ENCODE data around the gene SGTB. TPM values are rescaled to one million over a fixed set of nuclear protein-coding genes. Genes with fewer than 3 reads are reported as not detected.

The SGTB gene
- total RNA-seq, 4 donors from 2014 or later = 4.1 to 26.2 (median 13.5) TPM

GRCh38 chr5:65674749-65675148 is 47.2 kb downstream of the SGTB start:
- Histone ChIP-seq H3K4me1 (no peaks in the 10 kb centered on the region), H3K4me3 (no peak overlapping the region), H3K27ac (no peak overlapping the region), H3K27me3 (no peaks in the 10 kb centered on the region), H3K36me3 (no peaks in the 10 kb centered on the region), H3K9me3 (no peaks in the 10 kb centered on the region)
- intact Hi-C loops (cut with DNase I; ENCODE audit: low total_unique reads) = no loop called here
- no peak for DNase-seq
- TF ChIP-seq POLR2A (IDR thresholded peaks at IDR 0.05) = no peak

DNA sequence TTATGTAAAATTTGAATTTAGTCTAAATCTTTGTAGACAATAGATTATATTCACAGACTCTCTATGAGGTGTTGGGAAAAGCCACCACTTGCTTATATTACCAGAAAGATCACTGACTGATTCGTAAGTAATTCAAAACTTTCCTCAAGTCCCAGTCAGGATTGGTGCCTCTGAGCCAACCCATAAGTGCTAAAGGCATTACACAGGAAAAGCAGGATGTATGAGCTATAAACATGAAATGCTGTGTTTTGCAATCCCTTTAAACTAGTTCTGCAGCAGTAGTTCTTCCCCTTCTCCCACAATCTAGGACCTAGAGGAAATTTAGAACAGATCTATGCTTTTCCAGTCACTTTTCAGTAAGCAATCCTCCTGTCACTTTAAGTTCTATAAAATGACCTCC is 49.1 kb downstream of the SGTB start:
- no peak for DNase-seq
- TF ChIP-seq POLR2A (IDR thresholded peaks at IDR 0.05) = no peak
- Histone ChIP-seq H3K27me3 (no peaks in the 10 kb centered on the region), H3K4me1 (no peaks in the 10 kb centered on the region), H3K9me3 (no peaks in the 10 kb centered on the region), H3K27ac (no peak overlapping the region), H3K36me3 (no peaks in the 10 kb centered on the region), H3K4me3 (no peak overlapping the region)
- intact Hi-C loops (cut with DNase I; ENCODE audit: low total_unique reads) = no loop called here

DNA sequence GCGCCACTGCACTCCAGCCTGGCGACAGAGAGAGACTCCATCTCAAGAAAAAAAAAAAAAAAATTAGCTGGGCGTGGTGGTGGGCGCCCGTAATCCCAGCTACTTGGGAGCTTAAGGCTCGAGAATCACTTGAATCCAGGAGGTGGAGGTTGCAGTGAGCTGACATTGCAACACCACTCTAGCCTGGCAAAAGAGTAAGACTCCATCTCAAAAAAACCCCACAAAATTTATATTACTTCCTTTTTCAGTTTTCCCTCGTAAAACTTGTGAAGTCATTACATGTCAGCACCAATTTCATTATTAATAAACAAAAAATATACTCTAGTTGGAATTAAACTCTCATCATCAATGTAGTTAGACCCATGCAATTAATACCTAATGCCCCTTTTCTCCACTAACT is 53.2 kb downstream of the SGTB start:
- H3K36me3 ChIP-seq = no peaks in the 10 kb centered on the region
- H3K27me3 ChIP-seq = no peaks in the 10 kb centered on the region
- DNase-seq = no peak
- no peaks in the 10 kb centered on the region for H3K9me3 ChIP-seq
- H3K4me3 ChIP-seq = no peak overlapping the region
- TF ChIP-seq POLR2A (IDR thresholded peaks at IDR 0.05) = no peak
- TF ChIP-seq, protein P1, sequence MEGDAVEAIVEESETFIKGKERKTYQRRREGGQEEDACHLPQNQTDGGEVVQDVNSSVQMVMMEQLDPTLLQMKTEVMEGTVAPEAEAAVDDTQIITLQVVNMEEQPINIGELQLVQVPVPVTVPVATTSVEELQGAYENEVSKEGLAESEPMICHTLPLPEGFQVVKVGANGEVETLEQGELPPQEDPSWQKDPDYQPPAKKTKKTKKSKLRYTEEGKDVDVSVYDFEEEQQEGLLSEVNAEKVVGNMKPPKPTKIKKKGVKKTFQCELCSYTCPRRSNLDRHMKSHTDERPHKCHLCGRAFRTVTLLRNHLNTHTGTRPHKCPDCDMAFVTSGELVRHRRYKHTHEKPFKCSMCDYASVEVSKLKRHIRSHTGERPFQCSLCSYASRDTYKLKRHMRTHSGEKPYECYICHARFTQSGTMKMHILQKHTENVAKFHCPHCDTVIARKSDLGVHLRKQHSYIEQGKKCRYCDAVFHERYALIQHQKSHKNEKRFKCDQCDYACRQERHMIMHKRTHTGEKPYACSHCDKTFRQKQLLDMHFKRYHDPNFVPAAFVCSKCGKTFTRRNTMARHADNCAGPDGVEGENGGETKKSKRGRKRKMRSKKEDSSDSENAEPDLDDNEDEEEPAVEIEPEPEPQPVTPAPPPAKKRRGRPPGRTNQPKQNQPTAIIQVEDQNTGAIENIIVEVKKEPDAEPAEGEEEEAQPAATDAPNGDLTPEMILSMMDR (IDR thresholded peaks at IDR 0.05) = no peak
- H3K27ac ChIP-seq = no peak overlapping the region
- H3K4me1 ChIP-seq = no peaks in the 10 kb centered on the region
- intact Hi-C loops (cut with DNase I; ENCODE audit: low total_unique reads) = no loop called here

DNA sequence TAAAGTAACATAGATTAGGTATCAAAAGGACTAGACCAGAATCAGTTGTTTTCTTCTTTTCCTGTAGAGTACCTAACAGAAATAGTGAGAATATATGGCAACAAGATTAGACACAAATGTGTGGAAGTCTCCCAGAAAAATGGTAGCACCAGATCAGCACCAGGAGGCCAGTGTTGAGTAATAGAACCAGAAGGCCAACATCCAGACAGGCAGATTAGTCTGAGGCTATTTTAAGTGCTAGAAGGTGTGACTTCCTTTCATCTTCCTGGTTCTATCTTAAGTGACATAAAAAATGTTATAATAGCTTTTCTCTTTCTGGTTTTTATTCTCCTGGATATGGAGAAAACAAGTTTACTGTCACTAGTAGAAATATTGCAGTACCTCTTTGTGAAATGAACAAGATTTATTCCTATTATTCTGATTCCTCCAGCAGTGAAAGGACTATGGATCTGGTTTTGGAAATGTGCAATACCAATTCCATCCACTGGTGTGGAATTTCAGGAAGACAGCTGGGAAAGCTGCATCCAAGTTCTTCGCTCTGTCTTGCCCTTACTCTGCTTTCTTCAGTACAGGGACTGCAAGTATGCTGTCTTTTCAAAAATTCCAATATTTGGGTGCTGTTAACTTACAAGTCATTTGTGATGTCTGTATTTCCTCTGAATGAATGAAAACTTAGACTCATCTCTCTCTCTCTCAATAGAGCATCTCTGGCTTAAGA is 57.9 kb downstream of the SGTB start:
- DNase-seq = no peak
- H3K9me3 ChIP-seq = no peaks in the 10 kb centered on the region
- intact Hi-C loops (cut with DNase I; ENCODE audit: low total_unique reads) = no loop called here
- H3K27ac ChIP-seq = no peak overlapping the region
- H3K27me3 ChIP-seq = no peaks in the 10 kb centered on the region
- H3K4me1 ChIP-seq = no peaks in the 10 kb centered on the region
- H3K4me3 ChIP-seq = no peak overlapping the region
- no peaks in the 10 kb centered on the region for H3K36me3 ChIP-seq
- TF ChIP-seq, protein P1 (IDR thresholded peaks at IDR 0.05) = peak in 1 of 4 experiments; percentile 22
- TF ChIP-seq POLR2A (IDR thresholded peaks at IDR 0.05) = no peak

GRCh38 chr5:65654713-65655112 is 67.2 kb downstream of the SGTB start:
- DNase-seq = no peak
- Histone ChIP-seq H3K9me3 (no peaks in the 10 kb centered on the region), H3K27ac (no peak overlapping the region), H3K27me3 (no peaks in the 10 kb centered on the region), H3K4me3 (no peak overlapping the region), H3K4me1 (no peaks in the 10 kb centered on the region), H3K36me3 (no peaks in the 10 kb centered on the region)
- TF ChIP-seq, protein P1 (IDR thresholded peaks at IDR 0.05) = no peak
- TF ChIP-seq POLR2A (IDR thresholded peaks at IDR 0.05) = no peak
- intact Hi-C loops (cut with DNase I; ENCODE audit: low total_unique reads) = no loop called here

- Histone ChIP-seq H3K4me1 (no peaks in the 10 kb centered on the region), H3K27me3 (no peaks in the 10 kb centered on the region), H3K27ac (no peak overlapping the region), H3K4me3 (no peak overlapping the region), H3K9me3 (no peaks in the 10 kb centered on the region), H3K36me3 (no peaks in the 10 kb centered on the region)
- intact Hi-C loops (cut with DNase I; ENCODE audit: low total_unique reads) = no loop called here
- TF ChIP-seq POLR2A (IDR thresholded peaks at IDR 0.05) = no peak
- TF ChIP-seq, protein P1 (IDR thresholded peaks at IDR 0.05) = no peak
- DNase-seq = no peak
These were observed 70.8 kb downstream of the SGTB start for GRCh38 chr5:65651144-65651543.
